Dedifferentiated amniotic fluid mesenchymal stem cell (primary cell): ENCODE results near the gene KIR2DL3.

Experiments used
- DNase-seq: peaks from one replicate; pipeline ENCODE4 v3.0.0-alpha.2; 2016; ENCODE audit errors: extremely low spot score

Gene KIR2DL3

DNA sequence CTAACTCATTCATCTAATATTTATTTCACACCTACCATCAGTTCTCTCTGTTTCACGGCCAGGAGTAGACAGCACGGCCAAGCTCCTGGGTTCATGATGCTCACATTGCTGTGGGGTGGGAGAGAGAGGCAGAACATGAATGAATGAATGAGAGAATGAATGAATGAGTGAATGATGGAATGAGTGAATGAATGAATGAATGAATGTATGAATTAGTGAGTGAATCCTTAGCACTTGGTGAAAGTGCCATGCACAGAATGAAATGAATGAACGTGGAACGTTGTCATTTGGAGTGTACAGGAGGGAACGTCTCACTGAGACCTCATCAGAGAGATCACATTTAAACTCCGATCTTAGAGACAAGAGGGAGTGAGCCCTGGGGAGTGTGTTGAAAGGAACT is 53.2 kb downstream of the KIR2DL3 start:
- no peak for DNase-seq

DNA sequence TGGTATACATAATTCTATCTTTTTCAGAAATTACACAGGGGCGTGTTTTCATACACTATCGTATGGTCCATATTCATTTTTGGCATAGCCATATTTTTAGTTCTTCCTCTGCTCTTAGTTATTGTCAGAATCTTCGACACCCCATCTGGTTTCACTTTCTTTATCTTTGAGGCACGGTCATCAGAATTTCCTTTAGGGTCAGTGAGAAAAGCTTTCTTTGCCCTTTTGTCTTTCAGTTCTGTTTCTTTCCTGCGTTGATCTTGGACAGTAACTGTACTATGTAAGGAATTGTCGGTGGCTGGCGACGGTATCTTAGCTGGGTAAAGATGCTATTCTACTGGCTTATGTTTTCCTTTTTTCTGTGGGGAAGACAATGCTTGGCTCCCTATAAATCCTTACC is 54.5 kb downstream of the KIR2DL3 start:
- DNase-seq: no peak

DNA sequence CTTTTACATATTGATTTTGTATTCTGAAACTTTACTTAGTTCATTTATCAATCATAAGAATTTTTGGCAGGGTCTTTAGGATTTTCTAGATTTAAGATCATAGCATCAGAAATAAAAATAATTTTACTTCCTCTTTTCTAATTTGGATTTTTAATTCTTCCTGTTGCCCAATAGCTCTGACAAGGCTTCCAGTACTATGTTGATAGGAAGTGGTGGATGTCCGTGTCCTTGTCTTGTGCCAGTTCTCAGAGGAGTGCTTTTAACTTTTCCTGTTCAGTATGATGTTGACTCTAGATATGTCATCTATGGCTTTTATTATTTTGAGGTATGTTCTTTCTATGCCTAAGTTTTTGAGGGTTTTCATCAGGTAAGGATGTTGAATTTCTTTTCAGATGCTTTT is 57.4 kb downstream of the KIR2DL3 start:
- DNase-seq: no peak
